Stimulated activated CD4-positive, alpha-beta T cell treated with anti-CD3 and anti-CD28 coated beads, Interleukin-12 subunit alpha, Interleukin-12 subunit beta, amount 100 ng/mL, for 24 hours (primary cell): ENCODE measurements around the gene NKD2.
"Not testable (repeated sequence)": the region's sequence is repeated elsewhere in the genome, so short reads cannot be mapped to it uniquely, and the experiment has no call there.

Source experiments
- DNase-seq, 2 experiments: peaks; one replicate each; pipeline ENCODE4 v3.0.0-alpha.2; 2020; ENCODE audit warnings: low read depth in 2 of 2

NKD2 gene

DNA sequence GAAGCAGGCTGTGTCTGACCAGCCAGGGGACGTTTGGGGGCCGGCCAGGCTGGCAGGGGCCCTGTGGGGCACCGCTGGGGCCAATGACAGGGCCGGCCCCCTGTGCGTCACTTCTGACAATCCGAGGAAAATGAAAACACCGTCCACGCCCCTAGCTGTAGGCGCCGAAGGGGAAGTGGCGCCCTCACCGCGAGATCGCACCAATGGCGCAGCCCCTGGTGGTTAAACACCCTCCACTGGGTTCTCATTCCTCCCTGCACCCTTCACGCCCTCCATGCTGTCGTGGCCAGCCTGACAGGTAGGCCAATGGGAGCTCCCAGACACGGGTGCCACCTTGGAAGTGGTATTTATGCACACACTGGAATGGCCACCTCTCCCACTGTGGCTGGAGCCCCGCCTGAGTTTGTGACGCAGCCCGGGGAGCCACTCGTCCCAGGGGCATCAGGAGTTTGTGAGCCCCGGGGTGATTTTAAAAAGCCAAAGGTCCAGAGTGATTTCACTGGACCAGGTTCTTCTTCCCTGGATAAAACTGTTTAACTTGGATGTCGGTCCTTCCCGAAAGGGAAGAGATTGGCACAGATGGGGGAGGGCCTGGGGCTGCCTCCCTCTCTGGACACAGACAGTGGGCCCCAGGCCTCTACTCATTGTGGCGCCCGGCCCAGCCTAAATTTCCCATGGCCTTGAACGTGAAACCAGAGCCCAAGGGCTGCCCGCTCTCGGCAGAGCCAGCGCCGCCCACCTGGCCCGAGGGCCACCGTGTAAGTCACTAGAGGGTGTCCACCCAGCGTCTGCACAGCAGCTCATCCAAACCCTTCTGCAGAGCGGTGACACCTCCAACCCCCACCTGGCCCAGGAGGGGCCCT lies 49.7 kb downstream of the NKD2 start:
- no peak for DNase-seq

DNA sequence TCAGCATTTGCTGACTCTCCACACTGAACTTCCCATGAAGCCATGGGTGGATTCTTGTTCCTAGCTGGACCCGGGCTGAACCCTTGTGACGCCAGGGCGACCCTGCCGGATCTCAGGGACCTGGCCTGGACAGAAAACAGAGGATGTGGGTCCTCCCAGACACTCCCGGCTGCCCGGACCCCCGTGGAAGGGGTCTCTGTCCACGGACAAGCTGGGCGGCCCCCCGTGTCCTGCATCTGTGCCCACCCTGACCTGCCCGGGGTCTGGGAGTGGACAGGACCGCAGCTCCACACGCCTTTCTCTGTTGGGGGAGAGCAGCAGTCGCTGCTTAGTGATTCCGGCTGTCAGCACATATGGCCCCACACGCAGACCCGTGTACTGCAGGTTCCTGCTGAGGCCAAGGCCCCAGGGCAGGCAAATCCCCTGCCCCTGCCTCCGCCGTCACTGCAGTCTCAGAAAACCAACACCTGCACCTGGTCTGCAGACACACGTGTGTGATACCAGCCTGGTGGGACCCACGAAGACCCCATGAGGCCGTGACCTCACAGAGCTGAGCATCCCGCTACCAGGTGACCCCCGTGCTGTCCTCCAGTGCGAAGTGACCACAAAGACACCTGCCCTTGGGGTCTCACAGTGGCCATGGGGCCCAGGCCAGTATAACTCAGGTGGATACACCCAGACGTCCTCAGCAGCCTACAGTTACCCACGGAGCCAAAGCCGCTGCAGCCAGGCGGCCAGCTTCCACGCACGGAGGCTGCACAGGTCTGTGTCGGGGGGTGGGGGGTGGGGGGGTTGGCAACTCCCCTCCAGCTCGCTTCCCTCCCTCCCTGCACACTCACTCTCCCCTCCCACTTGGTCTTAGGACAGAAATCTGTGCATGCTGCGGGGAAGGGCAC lies 50.6 kb downstream of the NKD2 start:
- no peak for DNase-seq

DNA sequence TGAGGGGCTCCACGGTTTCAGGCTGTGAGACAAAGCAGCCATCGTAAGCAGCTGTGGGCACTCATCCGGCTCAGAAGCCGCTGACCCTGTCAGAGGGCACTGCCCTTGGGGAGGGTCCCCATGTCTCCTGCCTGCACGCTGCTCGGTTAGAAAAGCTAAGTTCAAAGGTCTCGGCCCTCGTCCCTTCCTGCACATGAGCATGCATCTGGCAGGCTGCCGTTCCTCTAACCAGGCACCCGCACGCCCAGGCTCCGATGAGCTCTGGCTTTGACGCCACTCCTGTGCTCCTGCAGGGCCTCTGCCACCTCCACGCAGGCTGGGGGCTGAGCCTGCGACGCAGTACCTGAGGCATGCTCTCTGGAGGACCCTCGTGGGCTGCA lies 51.3 kb downstream of the NKD2 start:
- no peak for DNase-seq

DNA sequence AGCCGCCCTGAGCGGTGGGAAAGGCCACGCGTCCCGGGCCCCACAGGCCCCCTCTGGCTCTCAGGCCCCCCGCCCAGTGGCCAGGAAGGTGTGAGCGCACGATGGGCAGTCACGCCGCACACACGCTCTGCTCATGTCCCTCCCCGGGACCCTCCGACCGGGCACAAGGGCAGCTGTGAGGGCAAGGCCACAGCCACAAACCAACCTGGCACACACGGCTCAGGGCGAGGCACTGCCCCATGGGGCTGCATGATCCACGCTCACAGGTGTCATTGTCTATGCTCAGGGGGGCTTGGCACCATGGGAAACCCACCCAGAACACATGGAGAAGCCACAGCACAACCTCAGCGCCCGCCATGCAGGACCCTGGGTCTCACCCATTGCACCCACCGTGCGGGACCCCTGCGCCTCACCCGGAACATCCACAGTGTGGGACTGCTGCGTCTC lies 52.0 kb downstream of the NKD2 start:
- no peak for DNase-seq

DNA sequence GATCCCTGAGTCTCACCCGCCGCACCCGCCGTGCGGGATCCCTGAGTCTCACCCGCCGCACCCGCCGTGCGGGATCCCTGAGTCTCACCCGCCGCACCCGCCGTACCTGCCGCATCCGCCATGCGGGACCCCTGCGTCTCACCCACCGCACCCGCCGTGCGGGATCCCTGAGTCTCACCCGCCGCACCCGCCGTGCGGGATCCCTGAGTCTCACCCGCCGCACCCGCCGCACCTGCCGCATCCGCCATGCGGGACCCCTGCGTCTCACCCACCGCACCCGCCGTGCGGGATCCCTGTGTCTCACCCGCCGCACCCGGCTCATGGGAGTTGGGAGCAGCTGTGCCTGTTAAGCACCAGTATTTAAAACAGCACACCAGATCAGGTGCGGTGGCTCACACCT lies 52.7 kb downstream of the NKD2 start:
- not testable (repeated sequence) for DNase-seq

DNA sequence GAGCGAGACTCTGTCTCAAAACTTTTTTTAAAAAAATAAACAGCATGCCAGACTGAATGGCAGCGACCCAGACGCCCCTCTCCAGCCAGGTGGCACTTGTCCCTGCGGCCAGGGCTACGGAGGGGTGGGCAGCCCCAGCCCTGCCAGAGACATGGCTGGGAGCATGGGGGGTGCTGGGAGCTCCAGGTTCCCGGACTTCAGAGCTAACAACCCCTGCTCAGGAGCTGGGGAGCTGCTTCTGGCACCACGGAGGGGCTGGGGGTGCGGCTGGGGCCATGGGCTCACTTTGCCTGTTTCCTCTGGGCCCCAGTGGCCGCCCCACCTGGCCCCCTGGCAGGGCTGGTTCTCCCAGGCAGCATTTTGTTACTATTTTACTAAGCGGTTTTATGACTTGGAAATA lies 53.3 kb downstream of the NKD2 start:
- no peak for DNase-seq

DNA sequence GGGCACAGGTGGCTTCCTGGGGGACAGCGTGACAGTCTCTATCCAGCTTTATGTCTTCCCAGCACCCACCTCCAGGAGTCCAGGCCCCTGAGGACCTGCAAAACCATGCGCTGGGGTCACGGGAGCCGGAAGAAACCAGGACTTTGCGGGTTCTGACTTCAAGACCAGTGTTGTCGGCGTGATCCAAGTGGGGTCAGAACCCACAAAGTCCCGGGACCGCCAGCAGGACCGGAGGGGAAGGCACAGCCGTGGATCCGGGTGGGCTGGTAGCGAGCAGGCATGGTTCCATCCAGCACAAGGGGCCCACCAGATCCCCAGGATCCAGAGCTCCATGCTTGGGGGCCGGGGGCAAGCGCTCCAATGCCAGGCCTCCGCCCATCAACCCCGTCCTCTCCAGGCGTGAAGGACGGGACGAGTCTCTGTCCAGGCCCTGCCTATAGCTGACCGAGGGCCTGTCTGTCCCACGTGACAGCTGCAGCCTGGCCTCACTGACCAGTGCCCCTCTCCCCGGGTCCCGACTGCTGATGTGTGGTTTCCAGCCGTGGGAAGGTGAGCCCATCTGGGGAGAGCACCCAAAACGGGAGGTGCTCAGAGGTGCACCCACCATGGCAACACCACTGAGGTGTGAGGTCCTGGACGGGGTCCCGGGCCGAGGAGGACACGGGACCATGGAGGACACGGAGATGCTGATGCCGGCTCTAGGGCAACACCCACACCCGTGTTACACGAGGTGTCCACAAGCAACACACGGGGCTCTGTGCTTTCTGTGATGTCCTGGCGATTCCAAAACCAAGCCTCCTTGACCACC lies 54.4 kb downstream of the NKD2 start:
- DNase-seq = no peak

DNA sequence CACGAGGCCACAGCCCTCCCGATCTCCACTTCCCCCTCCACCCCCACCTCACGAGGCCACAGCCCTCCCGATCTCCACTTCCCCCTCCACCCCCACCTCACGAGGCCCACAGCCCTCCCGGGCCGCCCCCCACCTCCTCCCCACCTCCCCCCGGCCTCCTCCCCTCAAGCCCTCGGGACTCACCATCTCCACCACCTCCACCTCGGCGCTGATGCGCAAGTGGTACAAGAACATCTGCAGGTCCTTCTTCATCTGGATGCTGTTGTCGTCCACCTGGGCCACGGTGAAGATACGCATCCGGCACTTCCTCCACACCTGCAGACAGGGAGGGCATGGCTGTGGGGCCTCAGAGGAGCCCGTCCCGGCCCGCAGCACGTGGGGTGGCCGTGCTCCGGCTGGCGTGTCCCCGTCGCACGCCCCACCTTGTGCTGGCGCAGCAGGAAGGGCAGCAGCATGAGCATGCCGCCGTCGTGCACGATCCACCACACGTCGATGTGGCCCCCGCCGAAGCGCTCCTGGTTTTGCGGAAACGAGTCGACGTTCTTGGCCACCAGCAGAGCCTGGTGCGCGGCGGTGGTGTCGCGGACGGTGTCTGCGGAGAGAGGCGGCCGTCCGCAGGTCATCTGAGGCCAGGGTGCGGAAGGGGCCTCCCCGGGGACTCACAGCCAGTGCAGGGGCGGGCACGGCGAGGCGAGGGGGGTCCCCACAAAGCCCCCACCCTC lies 55.2 kb downstream of the NKD2 start:
- no peak for DNase-seq

DNA sequence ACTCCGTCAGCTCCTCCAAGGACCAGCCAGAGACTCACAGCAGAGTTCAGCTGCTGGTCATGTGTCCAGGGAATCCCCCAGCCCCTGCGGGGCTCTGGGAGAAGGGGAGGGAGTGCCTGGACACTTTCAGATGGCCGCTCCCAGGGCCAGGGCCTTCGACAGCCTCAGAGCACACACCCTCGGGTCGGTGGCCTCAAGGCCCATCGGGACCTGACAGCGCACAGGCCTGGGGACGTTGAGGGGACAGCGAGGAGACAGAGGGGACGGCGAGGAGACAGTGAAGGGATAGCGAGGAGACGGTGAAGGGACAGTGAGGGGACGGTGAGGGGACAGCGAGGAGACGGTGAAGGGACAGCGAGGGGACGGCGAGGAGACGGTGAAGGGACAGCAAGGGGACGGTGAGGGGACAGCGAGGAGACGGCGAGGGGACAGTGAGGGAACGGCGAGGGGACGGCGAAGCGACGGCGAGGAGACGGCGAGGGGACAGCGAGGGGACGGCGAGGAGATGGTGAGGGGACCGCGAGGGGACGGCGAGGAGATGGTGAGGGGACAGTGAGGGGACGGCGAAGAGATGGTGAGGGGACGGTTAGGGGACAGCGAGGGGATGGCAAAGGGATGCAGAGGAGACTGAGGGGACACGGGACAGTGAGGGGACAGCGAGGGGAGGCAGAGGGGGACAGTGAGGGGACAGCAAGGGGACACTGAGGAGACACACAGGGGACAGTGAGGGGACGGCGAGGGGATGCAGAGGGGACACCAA lies 56.0 kb downstream of the NKD2 start:
- no peak for DNase-seq

DNA sequence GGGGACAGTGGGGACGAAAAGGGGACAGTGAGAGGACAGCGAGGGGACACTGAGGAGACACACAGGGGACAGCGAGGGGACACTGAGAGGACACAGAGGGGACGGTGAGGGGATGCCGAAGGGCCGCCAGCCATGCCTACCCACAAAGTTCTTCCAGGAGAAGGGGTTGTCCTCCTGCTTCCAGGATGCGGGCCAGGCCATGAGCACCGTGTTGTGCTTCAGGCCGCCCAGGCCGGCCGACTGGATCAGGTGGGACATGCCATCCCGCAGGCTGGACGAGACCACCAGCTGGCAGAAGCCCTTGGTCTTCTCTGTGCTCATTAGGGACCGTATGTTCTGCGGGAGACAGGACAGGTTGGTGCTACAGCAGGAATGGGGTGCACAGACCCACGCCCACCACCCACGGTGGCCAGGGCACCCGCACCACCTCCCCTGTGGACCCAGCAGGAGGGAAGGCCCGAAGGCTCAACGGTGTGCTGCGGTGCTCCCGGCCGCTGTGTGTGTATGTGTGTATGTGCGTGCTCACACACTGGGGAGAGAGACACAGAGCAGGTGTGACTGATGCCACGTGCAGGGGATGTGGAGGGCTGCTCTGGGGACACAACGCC lies 56.6 kb downstream of the NKD2 start:
- DNase-seq = no peak

DNA sequence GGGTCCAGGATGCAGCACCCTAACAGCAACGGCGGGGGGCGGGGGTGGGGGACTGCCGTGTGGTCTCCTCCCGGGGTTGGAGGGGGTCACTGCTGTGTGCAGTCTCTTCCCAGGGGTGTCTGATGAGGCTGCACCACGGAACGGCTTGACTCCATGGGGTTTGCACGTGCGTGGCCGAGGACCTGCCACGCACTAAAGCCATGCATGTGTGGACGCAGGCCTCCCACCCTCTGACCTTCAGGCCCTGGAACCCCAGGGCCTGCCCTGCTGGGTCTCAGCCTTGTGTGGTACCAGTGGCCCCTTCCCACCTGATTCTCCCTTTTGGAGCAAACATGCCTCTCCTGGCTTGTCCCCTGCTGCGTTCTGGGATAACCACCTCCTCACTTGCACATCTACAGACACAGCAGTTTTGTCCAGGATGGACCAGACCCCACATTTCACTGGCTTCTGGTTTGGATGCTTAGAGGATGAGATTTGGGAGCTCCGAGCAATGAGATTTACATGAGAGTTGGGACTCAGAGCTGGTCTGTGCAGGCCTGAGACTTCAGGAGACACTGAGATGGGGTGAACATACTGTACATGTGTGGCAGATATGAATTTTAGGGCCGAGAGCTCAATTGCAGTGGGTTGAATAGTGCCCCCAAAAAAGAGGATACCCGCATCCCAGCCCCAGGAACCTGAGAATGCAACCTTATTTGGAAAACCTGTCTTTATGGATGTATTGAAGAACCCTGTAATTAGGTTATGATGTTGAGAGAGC lies 57.5 kb downstream of the NKD2 start:
- DNase-seq = no peak

DNA sequence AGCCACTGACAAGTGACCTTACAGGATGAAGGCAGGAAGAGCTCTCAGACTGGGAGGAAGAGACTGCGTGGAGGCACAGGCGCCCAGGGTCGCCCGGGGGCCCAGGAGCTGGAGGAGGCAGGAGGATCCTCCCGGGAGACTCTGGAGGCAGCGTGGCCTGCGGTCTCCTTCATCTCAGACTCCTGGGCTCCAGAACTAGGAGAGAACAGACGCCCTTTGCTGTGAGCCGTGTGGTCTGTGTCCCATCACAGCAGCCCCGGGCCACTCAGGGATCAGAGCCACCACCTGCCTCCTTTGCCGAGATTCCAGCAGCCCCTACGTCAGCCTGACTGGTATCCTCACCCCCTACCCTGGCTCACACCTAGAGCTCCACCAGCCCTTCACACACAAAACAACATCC lies 58.1 kb downstream of the NKD2 start:
- no peak for DNase-seq

DNA sequence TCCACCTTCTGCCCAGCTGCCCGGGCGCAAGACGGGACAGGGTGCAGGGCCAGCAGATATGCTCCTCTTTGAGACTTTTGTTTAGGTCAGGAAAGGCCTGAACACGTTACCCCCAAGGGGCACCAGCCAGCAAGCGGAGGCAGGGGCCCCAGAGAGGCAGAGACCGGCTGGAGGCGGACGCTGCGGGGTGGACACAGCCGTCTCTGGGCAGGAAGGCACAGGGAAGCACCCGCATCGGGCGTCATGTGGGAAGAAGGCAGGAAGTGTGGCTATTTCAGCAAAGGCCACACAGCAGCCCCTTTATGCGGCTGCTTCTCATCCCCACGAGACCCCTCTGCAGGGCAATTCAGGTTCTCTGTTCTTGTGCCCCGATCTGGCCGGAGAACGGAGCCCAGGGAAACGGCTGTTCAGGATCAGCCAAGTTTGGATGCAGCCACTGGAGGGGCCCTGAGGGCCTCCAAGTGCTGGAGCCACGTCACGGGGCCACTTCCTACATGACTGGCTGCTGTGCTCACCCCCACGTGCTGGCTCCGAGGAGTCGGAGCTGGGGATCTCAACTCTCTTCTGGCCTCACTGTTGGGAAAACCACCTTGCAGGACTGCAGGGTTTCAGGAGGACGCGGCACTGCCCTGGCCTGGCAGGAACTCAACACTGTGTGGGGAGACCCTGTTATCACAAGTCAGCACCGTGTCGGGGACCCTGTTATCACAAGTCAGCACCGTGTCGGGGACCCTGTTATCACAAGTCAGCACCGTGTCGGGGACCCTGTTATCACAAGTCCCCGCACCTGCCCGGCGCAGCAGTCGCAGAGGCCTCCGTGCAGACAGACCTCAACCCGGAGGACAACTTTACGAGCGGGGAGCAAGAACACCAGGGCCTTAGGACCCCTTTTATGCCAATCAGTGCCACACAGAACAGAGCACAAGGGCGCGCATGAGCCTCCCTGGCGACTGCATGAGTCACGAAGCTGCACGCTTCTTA lies 58.8 kb downstream of the NKD2 start:
- no peak for DNase-seq

DNA sequence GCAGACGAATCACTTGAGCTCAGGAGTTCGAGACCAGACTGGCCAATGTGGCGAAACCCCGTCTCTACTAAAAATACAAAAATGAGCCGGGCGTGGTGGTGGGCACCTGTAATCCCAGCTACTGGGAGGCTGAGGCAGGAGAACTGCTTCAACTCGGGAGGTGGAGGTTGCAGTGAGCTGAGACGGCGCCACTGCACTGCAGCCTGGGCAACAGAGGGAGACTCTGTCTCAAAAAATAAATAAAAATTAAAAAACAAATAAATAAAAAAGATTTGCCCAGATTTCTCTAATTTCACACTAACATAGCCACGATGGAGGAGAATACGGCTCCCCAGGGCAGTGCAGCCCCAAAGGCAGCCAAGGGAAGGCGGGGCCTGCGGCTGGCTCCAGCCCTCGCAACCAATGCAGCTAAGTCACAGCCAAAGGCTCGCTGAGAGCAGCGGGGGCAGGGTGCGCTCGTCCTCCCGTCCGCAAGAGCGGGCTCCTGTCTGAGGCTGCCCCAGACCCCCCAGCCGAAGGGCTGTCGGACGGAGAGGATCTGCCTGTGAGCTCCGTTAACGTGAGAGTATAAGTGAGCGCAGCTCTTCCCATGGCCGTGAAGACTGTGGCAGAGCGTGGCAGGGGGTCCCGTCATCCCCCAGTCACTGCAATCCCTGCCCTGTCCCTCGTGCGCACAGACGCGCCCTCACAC lies 59.7 kb downstream of the NKD2 start:
- DNase-seq = no peak

DNA sequence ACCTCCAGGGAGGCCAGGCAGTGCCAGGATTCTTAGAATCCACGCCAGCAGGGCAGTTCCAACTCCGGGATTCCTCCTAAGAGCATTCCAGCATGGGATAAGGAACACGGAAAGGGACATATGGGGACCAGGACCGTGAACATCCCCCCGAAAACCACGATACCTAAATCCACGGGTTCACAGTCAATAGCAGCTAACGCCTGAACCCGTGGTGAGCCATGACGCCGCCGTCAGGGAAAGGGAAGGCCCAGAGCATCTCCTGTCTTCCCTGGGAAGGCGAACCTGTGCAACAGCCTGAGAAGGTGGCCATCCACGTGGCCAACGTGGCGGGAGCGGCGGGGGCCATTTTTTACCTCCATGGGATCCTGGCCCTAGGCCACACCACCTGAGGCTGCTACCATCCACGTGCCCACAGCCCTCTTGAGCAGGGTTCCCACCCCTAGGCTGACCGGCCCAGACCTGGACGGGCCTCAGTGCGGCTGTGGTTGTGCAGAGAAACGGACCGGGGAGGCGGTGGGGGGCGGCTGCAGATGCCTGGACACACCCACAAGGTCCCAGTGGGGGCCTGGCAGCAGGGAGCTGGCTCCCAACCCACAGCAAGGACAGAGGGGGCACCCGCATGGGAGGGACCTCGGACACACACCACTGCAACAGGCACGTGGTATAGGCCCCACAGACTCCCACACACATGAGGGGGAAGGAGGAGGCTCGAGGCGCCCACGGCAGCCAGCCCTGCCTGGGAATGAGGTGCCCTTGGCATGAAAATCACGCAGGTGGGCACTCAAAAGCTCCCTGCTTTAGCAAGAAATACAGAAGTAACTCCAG lies 60.5 kb downstream of the NKD2 start:
- no peak for DNase-seq

DNA sequence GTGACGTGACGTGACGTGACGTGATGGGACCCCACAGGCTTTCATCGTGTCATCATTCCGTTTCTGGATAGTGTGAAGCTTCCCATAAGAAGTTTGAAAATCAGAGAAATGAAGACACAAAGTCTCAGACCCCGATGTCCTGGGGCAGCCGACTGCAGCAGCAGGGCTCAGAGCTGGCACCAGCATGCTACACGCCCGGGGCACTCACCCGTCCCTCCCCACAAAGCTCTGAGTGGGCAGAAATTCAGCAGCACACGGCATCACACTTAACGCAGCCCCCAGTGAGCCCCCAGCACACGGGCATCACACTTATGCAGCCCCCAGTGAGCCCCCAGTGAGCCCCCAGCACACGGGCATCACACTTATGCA lies 61.1 kb downstream of the NKD2 start:
- no peak for DNase-seq
